Activated T-cell treated with anti-CD3 and anti-CD28 coated beads for 1 hour (primary cell): ENCODE measurements around the gene KRIT1.
"Not testable (repeated sequence)": the region's sequence is repeated elsewhere in the genome, so short reads cannot be mapped to it uniquely, and the experiment has no call there.

Experiments used
- DNase-seq: peaks from one replicate; pipeline ENCODE4 v3.0.0-alpha.2; 2020; ENCODE audit warnings: low read depth

Gene KRIT1

DNA sequence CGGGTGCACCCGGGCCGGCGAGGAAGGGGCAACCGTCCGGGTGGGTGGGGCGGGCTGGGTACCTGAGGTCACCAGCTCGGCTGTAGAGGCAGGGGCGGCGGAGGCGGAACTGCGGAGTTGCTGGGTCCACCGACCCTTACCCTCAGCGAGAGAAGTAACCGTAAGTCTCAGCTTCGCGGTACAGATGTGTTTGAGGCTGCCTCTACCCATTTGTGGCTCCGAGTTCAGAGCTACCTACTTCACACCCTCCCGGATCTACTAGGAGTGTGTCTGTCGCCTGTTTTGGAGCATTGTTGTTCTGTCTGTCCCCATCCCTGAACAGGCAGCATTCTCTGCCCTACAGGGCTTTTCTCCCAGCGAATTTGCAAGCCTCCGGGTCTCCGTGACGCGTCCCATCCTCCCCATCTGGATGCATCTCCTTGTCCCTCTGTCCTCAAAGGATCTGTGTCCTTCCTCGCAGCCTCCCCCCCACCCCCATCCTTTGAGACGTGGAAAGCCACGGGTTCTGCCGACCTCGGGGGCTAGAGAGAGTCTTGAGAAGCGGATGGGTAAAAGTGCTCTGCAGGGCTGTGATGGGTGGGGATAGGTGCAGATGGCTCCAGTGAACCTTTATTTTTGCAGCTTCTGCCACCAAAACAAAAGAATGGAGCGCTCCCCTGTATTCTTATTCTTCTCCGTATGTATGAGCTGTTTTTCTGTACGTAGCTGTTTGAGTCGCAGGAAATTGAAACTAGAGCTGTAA, 817 bp upstream of the KRIT1 start:
- peak; percentile 2 for DNase-seq

DNA sequence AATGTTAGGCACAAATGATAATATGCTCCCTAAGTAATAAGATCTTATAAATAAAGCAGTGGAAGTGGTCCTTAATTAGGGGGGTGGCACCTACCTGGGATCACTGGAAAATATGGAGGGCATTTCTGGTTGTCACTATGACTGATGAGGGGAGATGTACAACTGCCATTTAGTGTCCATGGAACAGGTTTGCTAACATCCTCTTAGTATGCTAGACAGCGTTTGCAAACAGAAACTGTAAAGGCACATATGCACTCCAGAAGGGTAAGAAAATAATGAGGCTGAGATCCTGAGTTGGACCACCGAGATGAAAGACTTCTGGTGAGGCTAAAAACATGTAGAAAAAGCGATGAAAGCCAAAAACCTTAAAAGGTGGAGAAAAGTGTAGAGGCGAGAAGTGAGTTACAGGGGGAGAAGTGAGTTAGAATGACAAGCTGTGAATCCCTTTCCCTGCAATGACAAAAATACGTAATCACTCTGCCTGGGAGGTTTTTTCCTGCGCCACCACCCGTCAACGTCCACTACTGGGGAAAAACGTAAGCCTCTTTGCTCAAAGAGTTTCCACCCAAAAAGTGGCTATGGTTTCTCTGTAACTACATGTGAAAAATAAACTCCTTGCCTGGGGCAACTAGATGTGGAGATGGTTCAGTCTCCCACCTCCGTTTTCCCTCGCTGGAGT, 767 bp downstream of the KRIT1 start:
- no peak for DNase-seq

- no peak for DNase-seq
Measured at GRCh38 chr7:92242972-92243371, 2.7 kb downstream of the KRIT1 start.

DNA sequence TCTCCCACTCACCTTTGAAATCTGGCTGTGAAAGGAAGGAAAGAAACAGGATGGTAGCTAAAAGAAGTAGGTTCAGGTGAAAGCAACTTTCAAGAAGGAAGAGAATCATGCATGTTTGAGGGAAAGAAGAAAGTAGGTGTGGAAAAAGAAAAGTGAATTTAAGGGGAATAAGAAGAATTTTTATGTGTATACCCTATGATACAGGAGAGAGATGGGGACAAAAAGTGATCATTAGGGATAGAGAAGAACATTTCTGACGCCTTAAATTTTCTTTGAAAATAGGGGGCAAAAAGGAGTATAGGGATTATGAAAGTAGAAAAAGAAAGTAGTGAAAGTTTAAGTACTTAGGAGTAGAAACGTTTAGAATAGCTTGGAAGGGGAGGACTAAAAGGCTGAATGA, 15.2 kb downstream of the KRIT1 start:
- no peak for DNase-seq

DNA sequence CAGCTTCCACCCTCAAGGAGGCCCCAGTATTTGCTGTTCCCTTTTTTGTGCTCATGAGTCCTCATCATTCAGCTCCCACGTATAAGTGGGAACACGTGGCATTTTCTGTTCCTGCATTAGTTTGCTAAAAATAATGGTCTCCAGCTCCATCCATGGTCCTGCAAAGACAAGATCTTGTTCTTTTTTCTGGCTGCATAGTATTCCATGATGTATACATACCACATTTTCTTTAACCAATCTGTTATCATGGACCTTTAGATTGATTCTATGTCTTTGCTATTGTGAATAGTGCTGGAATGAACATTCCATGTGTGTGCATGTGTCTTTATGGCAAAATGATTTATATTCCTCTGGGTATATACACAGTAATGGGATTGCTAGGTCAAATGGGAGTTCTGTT, 17.0 kb downstream of the KRIT1 start:
- no peak for DNase-seq

DNA sequence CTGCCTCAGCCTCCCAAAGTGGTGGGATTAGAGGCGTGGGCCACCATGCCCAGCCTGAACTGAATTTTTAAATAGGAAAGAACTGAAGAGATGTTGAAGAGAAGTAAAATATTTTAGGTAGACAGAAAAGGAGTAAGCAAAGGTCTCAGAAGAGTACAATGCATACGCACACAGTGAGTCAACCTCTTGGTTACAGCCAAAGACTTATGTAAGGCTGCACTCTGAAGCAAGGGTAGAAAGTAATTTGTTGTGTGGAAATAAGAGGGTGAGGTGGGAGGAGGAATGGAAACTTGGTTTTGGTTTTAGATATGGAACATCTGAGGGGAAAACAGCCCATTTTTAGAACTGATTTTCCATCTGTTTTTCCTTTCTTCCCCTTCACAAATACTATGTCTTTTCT, 17.6 kb downstream of the KRIT1 start:
- DNase-seq = no peak

DNA sequence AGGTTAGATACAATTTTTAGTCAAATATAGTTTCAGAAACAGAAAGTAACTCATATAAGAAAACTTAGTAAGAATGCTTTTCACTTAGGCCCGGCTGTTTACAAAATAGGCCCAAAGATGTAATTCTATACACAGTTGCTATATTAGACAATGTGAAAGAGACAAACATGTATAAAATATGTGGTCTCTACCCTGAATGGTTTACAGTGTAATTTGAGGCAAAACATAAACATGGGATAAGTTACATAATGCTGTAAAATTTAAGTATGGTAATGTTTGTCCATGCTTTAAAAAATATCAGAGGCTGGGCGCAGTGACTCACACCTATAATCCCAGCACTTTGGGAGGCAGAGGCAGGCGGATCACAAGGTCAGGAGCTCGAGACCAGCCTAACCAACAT, 18.7 kb downstream of the KRIT1 start:
- no peak for DNase-seq

DNA sequence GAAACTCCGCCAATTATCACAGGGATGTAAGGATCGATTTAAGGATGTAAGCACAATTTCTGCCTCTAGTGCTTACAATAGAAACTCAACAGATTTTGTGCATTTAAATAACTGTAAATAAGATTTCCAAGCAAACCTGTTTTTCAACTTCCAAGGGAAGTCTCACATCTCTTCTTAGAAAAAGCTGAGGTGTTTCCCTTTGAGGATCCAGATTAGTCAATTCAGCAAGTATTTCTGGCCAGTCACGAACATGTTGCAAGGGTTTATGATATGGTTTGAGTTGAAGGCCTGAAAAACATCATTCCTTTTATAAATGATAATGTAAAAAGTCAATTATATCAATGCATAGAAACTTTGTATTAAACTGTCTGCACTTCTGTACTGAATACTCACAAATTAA, 23.9 kb downstream of the KRIT1 start:
- no peak for DNase-seq

- no peak for DNase-seq
Measured at GRCh38 chr7:92206672-92207071, 39.0 kb downstream of the KRIT1 start.

DNA sequence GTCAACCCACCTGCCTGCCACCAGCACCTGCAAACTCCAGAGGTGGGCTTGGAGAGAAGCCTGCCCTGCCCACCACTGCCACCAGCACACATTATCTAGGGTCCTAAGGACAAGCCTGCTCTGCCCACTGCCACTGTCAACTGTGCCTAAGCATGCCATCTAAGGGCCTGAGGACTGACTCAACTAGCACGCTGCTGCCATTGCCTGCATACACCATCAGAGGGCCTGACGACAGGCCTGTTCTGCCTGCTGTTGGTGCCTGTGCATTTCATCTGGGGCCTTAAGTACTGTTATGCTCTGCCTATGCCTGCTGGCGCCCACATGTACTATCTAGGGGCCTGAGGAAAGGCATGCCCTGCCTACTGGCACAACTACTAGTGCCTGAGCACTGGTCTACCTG, 39.7 kb downstream of the KRIT1 start:
- DNase-seq = no peak

GRCh38 chr7:92200791-92201190, 44.9 kb downstream of the KRIT1 start:
- DNase-seq = no peak

DNA sequence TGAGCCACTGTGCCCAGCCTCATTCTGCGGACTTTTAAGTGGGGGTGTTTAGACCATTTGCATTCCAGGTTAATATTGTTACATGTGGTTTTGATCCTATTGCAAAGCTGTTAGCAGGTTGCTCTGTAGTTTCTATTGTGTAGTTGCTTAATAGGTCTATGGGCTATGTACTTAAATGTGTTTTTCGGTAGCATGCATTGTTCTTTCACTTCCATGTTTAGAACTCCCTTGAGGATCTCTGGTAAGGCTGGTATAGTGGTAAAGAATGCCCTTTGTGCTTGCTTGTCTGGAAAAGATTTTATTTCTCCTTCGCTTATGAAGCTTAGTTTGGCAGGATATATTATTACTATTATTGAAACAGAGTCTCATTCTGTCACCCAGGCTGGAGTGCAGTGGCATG, 53.4 kb downstream of the KRIT1 start:
- no peak for DNase-seq

DNA sequence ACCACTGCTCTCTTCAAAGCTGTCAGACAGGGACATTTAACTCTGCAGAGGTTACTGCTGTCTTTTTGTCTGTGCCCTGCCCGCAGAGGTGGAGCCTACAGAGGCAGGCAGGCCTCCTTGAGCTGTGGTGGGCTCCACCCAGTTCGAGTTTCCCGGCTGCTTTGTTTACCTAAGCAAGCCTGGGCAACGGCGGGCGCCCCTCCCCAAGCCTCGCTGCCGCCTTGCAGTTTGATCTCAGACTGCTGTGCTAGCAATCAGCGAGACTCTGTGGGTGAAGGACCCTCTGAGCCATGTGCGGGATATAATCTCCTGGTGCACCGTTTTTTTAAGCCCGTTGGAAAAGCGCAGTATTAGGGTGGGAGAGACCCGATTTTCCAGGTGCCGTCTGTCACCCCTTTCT, 56.5 kb downstream of the KRIT1 start:
- DNase-seq = not testable (repeated sequence)

DNA sequence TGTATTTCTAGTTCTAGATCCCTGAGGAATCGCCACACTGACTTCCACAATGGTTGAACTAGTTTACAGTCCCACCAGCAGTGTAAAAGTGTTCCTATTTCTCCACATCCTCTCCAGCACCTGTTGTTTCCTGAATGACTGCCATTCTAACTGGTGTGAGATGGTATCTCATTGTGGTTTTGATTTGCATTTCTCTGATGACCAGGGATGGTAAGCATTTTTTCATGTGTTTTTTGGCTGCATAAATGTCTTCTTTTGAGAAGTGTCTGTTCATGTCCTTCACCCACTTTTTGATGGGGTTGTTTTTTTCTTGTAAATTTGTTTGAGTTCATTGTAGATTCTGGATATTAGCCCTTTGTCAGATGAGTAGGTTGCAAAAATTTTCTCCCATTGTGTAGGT, 61.4 kb downstream of the KRIT1 start:
- DNase-seq = not testable (repeated sequence)

- peak; percentile 82 for DNase-seq
Measured at GRCh38 chr7:92178928-92179924, 66.5 kb downstream of the KRIT1 start, which contains the start of gene LRRD1. Gene LRRD1, minus strand, starts transcription at chr7:92179142. Its CDS starts 13,940 bp downstream, at chr7:92165202.

DNA sequence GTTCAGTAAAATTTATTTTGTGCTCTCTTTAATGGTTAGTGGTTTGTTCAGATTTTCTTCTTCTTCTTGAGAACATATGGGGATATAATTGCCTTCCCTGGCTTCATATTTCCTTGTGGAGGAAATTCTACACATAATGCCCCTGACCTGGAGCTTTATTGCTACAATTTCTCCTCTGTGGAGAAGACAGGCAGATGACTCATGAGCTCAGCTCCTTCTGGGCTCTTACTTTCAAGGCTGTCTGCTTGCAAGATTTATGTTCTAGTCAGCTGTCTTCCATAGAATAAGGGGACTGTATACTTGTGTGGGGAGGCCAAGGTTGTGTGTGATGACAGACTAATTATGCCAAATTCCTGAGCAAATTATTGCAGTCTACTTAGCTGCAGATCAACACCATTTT, 68.4 kb downstream of the KRIT1 start:
- DNase-seq = no peak

DNA sequence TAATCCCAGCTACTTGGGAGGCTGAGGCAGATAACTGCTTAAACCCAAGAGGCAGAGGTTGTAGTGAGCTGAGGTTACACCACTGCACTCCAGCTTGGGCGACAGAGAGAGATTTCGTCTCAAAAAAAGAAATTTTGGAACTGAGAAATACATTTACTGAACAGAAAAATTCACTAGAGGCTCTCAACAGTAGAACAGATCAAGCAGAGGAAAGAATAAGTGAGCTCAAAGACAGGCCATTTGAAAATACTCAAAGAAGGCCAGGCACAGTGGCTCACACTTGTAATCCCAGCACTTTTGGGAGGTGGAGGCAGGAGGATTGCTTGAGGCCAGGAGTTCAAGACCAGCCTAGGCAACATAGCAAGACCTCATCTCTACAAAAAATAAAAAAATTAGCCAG, 76.2 kb downstream of the KRIT1 start:
- not testable (repeated sequence) for DNase-seq

GRCh38 chr7:92161271-92161670, 84.4 kb downstream of the KRIT1 start:
- no peak for DNase-seq

- DNase-seq = no peak
Measured at GRCh38 chr7:92158660-92159575, 86.8 kb downstream of the KRIT1 start.

GRCh38 chr7:92156990-92157389, 88.7 kb downstream of the KRIT1 start:
- no peak for DNase-seq

DNA sequence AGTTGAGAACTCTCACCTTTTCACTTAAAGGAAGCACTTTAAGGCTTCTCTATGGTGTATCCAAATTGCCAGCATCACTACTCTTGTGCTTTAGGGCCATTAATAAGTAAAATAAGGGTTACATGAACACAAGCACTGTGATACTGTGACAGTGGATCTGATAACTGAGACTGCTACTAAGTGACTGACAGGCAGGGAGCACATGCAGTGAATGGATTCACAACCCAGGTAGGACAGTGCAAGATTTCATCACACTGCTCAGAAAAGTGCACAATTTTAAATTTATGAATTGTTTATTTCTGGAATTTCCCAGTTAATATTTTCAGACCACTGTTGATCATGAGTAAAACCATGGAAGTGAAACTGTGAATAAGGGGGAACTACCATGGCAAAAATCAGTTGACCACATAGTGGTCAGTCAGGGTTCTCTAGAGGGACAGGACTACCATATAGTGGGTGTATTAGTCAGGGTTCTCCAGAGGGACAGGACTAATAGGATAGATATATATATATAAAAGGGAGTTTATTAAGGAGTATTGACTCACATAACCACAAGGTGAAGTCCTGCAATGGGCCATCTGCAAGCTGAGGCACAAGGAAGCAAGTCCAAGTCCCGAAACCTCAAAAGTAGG, 90.5 kb downstream of the KRIT1 start:
- DNase-seq = no peak
